H9 (cell line): Measurements from ENCODE around the gene MTNR1B. TPM values are rescaled to one million over a fixed set of nuclear protein-coding genes. Genes with fewer than 3 reads are reported as not detected.

Experiments used
- DNase-seq: peaks from one replicate; pipeline ENCODE4 v3.0.0-alpha.2; 2017
- H2AFZ ChIP-seq: one replicate; pipeline ENCODE4 v1.6.1; 2013; ENCODE audit warnings: mild to moderate bottlenecking, low read length, control low read depth, moderate library complexity
- H2AK5ac ChIP-seq: 2 replicates; pipeline ENCODE4 v1.6.1; 2013; ENCODE audit warnings: low read length, control low read depth, mixed read lengths; ENCODE audit not compliant: insufficient read length
- H2BK120ac ChIP-seq: one replicate; pipeline ENCODE4 v1.6.1; 2013; ENCODE audit warnings: low read depth, mild to moderate bottlenecking, low read length, control low read depth, inconsistent platforms; ENCODE audit not compliant: poor library complexity, severe bottlenecking
- H2BK12ac ChIP-seq: 2 replicates; pipeline ENCODE4 v1.6.1; 2013; ENCODE audit warnings: low read length, control low read depth, mixed read lengths, low read depth; ENCODE audit not compliant: insufficient read length
- H2BK15ac ChIP-seq: 2 replicates; pipeline ENCODE4 v1.6.1; 2013; ENCODE audit warnings: low read depth, low read length, control low read depth
- H2BK20ac ChIP-seq: one replicate; pipeline ENCODE4 v1.6.1; 2013; ENCODE audit warnings: low read depth, mild to moderate bottlenecking, low read length, control low read depth, inconsistent platforms; ENCODE audit not compliant: poor library complexity, severe bottlenecking
- H2BK5ac ChIP-seq: 2 replicates; pipeline ENCODE4 v1.6.1; 2013; ENCODE audit warnings: low read length, control low read depth, mixed read lengths; ENCODE audit not compliant: insufficient read length
- H3K14ac ChIP-seq: 2 replicates; pipeline ENCODE4 v1.6.1; 2013; ENCODE audit warnings: low read length, control low read depth; ENCODE audit not compliant: insufficient read depth
- H3K18ac ChIP-seq: 2 replicates; pipeline ENCODE4 v1.6.1; 2013; ENCODE audit warnings: low read depth, mild to moderate bottlenecking, mixed read lengths, low read length, control low read depth; ENCODE audit not compliant: insufficient read length
- H3K23ac ChIP-seq: 2 replicates; pipeline ENCODE4 v1.6.1; 2013; ENCODE audit warnings: low read length, control low read depth, mixed read lengths, low read depth; ENCODE audit not compliant: insufficient read length
- H3K23me2 ChIP-seq: 2 replicates; pipeline ENCODE4 v1.6.1; 2013; ENCODE audit warnings: low read depth, mild to moderate bottlenecking, mixed read lengths, low read length, control low read depth; ENCODE audit not compliant: insufficient read length, poor library complexity, severe bottlenecking
- H3K27ac ChIP-seq: 2 replicates; pipeline ENCODE4 v1.5.1; 2013; ENCODE audit warnings: low read length, control low read depth, mixed read lengths, low read depth; ENCODE audit not compliant: insufficient read length
- H3K27me3 ChIP-seq: 2 replicates; pipeline ENCODE4 v1.6.1; 2013; ENCODE audit warnings: low read length, control low read depth, inconsistent platforms; ENCODE audit not compliant: insufficient read depth
- H3K4ac ChIP-seq: 2 replicates; pipeline ENCODE4 v1.6.1; 2013; ENCODE audit warnings: low read depth, mild to moderate bottlenecking, control low read depth, inconsistent platforms, low read length, moderate library complexity
- H3K4me1 ChIP-seq: 2 replicates; pipeline ENCODE4 v1.6.1; 2013; ENCODE audit warnings: low read length, control low read depth, inconsistent platforms; ENCODE audit not compliant: insufficient read depth
- H3K4me2 ChIP-seq: 2 replicates; pipeline ENCODE4 v1.6.1; 2013; ENCODE audit warnings: low read length, control low read depth, mixed read lengths; ENCODE audit not compliant: insufficient read length, insufficient read depth
- H3K56ac ChIP-seq: 2 replicates; pipeline ENCODE4 v1.6.1; 2013; ENCODE audit warnings: low read depth, mild to moderate bottlenecking, mixed read lengths, low read length, control low read depth; ENCODE audit not compliant: insufficient read length
- H3K79me1 ChIP-seq: 2 replicates; pipeline ENCODE4 v1.6.1; 2013; ENCODE audit warnings: low read depth, mild to moderate bottlenecking, moderate library complexity, low read length, control low read depth, inconsistent platforms; ENCODE audit not compliant: insufficient read depth, poor library complexity, severe bottlenecking
- H3K79me2 ChIP-seq: 2 replicates; pipeline ENCODE4 v1.6.1; 2013; ENCODE audit warnings: low read length, control low read depth, inconsistent platforms; ENCODE audit not compliant: insufficient read depth
- H3K9ac ChIP-seq: 2 replicates; pipeline ENCODE4 v1.6.1; 2013; ENCODE audit warnings: low read length, control low read depth, mixed read lengths; ENCODE audit not compliant: insufficient read length; ENCODE audit errors: extremely low read depth
- H3K9me3 ChIP-seq: one replicate; pipeline ENCODE4 v1.6.1; 2013; ENCODE audit warnings: low read depth, low read length, inconsistent platforms; ENCODE audit not compliant: control insufficient read depth
- H3T11ph ChIP-seq: one replicate; pipeline ENCODE4 v1.6.1; 2013; ENCODE audit warnings: mild to moderate bottlenecking, low read length, control low read depth, inconsistent platforms
- H4K20me1 ChIP-seq: one replicate; pipeline ENCODE4 v1.6.1; 2013; ENCODE audit not compliant: control insufficient read depth, insufficient read length, insufficient read depth
- H4K5ac ChIP-seq: 2 replicates; pipeline ENCODE4 v1.6.1; 2013; ENCODE audit warnings: low read depth, mild to moderate bottlenecking, mixed read lengths, low read length, control low read depth; ENCODE audit not compliant: insufficient read length
- H4K8ac ChIP-seq: replicated peaks from 2 replicates; pipeline ENCODE4 v1.6.1; 2013; ENCODE audit warnings: low read length, control low read depth, mixed read lengths, low read depth; ENCODE audit not compliant: insufficient read length
- H4K91ac ChIP-seq: 2 replicates; pipeline ENCODE4 v1.6.1; 2013; ENCODE audit warnings: low read depth, mild to moderate bottlenecking, moderate library complexity, mixed read lengths, low read length, control low read depth; ENCODE audit not compliant: insufficient read length
- H3K27ac Mint-ChIP-seq, 3 experiments: 2 replicates in 2 of 3; 3 replicates in 1 of 3; pipeline ENCODE4 v1.8.0; 2020 to 2021; ENCODE audit warnings: mixed read lengths in 3 of 3, mild to moderate bottlenecking in 1 of 3, moderate library complexity in 1 of 3
- H3K27me3 Mint-ChIP-seq: 2 replicates; pipeline ENCODE4 v1.8.0; 2021; ENCODE audit warnings: low read depth, mild to moderate bottlenecking, moderate library complexity, mixed read lengths
- H3K36me3 Mint-ChIP-seq, 3 experiments: 2 replicates in 2 of 3; 3 replicates in 1 of 3; pipeline ENCODE4 v1.8.0; 2020 to 2021; ENCODE audit warnings: low read depth in 3 of 3, mixed read lengths in 3 of 3; ENCODE audit not compliant: insufficient read depth in 1 of 3
- H3K4me1 Mint-ChIP-seq, 2 experiments: 2 replicates each; pipeline ENCODE4 v1.8.0; 2020; ENCODE audit warnings: mixed read lengths in 2 of 2
- H3K4me3 Mint-ChIP-seq, 2 experiments: 2 replicates in 1 of 2; 3 replicates in 1 of 2; pipeline ENCODE4 v1.8.0; 2020 to 2021; ENCODE audit warnings: mild to moderate bottlenecking in 2 of 2, mixed read lengths in 2 of 2, moderate library complexity in 1 of 2
- H3K9me3 Mint-ChIP-seq, 2 experiments: 2 replicates in 1 of 2; 3 replicates in 1 of 2; pipeline ENCODE4 v1.8.0; 2020; ENCODE audit warnings: mild to moderate bottlenecking in 2 of 2, mixed read lengths in 2 of 2, moderate library complexity in 1 of 2
- CTCF ChIP-seq: fragments of 200-600 bp; sonication (generic); conservative IDR thresholded peaks from 3 replicates; pipeline ENCODE4 v1.8.0; 2021; ENCODE audit warnings: antibody characterized with exemption, mild to moderate bottlenecking
- WGBS: extraction: QIAGEN DNeasy Blood & Tissue Kit; methylation state at CpG from one replicate; pipeline ENCODE4 v1.1.7; 2013; ENCODE audit warnings: missing lambda C conversion rate, low lambda C conversion rate, mixed read lengths; ENCODE audit not compliant: insufficient read length; ENCODE audit errors: extremely low coverage; 5-methylcytosine and 5-hydroxymethylcytosine counted together
- total RNA-seq: library from RNA; stranded (reverse); gene quantifications from 2 replicates; pipeline ENCODE4 v1.2.1, GENCODE V29; 2021

MTNR1B gene
- total RNA-seq, 1 experiment from 2014 or later, result not detected

- no peak overlapping the region for H3T11ph ChIP-seq
- no peaks in the 10 kb centered on the region for H3K79me1 ChIP-seq
- H2BK12ac ChIP-seq, result no peak overlapping the region
- no peak overlapping the region for H2BK120ac ChIP-seq
- H3K79me2 ChIP-seq, result no peaks in the 10 kb centered on the region
- no peak overlapping the region for H4K8ac ChIP-seq
- DNase-seq, result no peak
- peaks cover 23% of the 10 kb centered on the region for H3K27me3 ChIP-seq
- H2BK5ac ChIP-seq, result no peak overlapping the region
- peaks cover 43% of the 10 kb centered on the region for H3K27me3 Mint-ChIP-seq
- peaks cover 9% of the 10 kb centered on the region for H3K23me2 ChIP-seq
- no peak overlapping the region for H3K27ac Mint-ChIP-seq
- no peak for TF ChIP-seq CTCF
- H4K91ac ChIP-seq, result no peak overlapping the region
- H4K5ac ChIP-seq, result no peak overlapping the region
- H3K18ac ChIP-seq, result no peak overlapping the region
- no peak overlapping the region for H2AFZ ChIP-seq
- no peak overlapping the region for H3K4me3 Mint-ChIP-seq
- no peaks in the 10 kb centered on the region; a peak in 1 of 7 replicates for H3K36me3 Mint-ChIP-seq
- no peaks in the 10 kb centered on the region for H3K9me3 ChIP-seq
- H2BK15ac ChIP-seq, result no peak overlapping the region
- H3K4me1 Mint-ChIP-seq, result peaks cover 6 to 9% of the 10 kb centered on the region in 2 experiments
- H4K20me1 ChIP-seq, result no peaks in the 10 kb centered on the region
- H3K14ac ChIP-seq, result no peak overlapping the region
- no peak overlapping the region for H3K56ac ChIP-seq
- H3K4me2 ChIP-seq, result no peak overlapping the region
- H2AK5ac ChIP-seq, result no peak overlapping the region
- H3K9me3 Mint-ChIP-seq, result no peaks in the 10 kb centered on the region
- no peak overlapping the region for H2BK20ac ChIP-seq
- no peak overlapping the region for H3K4ac ChIP-seq
- no peak overlapping the region for H3K27ac ChIP-seq
- 100% methylated on average over 1 of the region's 2 CpGs for WGBS
- H3K4me1 ChIP-seq, result peaks cover 6% of the 10 kb centered on the region; the same call in 1 of the 2 replicates
- H3K23ac ChIP-seq, result no peak overlapping the region
- no peak overlapping the region for H3K9ac ChIP-seq
These were observed 2.3 kb upstream of the MTNR1B start for GRCh38 chr11:92967178-92967577.
